HL-60/S4 treated with phorbol 12-myristate 13-acetate at 8.2 ng/mL for 4 days and 3 days (cell line): ENCODE results near the gene SDF4.
"Not testable (repeated sequence)": the region's sequence is repeated elsewhere in the genome, so short reads cannot be mapped to it uniquely, and the experiment has no call there.

Experiments used
- in situ Hi-C: fragments of 300-500 bp; cut with MboI; formaldehyde crosslinking; loops from 2 replicates; pipeline ENCODE4 v1.15.0; 2022; ENCODE audit warnings: low sequenced_read_pairs

Gene SDF4

DNA sequence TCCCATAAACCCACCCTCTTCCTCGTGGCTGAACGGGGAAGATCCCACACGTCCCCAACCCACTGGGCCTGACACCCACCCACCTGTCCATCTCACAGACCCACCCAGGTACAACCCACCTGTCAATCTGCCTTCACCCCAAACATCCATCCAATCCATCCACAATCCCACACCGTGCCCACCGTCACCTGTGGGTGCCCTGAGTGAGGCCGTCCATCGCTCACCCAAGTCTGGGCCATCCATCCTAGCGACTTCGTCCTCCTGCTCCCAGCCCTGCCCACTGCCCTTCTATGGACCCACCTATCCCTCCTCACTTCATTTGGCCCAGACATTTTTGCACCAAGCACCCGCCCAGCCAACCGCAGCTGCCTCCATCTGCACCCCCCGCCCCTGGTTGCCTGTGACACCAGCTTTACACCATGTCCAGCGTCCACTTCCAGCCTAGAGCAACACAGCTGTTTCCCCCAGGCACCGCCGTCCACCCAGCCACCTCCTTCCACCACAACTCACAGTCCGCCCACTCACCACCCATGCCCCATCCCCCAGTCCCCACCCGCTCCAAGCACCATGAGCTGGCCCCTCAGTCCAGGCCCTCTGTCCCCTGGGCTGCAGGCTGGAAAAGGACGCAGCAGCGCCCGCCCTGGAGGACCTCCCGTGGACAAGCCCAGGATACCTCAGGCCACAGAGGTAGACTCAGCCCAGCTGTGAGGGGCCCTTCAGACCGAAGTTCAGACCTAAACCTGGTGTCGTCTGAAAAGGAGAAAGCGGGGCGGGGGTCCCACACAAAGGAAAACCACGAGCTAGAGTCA, 50.5 kb downstream of the SDF4 start:
- in situ Hi-C loops = no loop called here

DNA sequence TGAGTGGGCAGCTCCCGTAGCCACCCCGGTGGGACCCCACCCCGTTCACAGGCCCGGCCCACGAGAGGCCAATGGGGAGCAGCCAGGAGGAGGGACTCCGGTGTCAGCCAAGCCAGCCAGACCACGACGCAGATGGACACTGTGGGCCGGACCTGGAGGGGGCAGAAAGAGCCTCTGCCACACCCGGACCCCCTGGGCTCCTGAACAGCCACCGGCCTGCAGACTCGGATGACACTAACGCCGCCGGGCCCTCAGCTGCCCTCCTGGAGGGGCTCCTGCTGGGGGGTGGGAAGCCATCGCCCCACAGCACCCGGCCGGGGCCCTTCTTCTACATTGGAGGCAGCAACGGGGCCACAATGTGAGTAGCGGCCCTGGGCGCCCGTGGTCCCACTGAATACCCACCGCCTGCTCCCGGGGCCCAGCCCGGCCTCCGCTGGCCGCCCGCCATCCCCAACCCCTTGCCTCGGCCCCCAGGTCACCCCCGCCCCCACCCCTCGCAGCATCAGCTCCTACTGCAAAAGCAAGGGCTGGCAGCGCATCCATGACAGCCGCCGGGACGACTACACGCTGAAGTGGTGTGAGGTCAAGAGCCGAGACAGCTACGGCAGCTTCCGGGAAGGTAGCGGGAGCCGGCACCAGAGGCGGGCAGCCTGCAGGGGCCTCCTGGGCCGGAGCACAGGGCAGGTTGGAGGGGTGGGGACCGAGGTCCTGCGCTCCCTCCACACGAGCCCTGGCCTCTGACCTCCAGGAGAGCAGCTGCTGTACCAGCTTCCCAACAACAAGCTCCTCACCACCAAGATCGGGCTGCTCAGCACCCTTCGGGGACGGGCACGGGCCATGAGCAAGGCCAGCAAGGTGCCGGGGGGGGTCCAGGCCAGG, 51.6 kb downstream of the SDF4 start:
- in situ Hi-C loops = no loop called here

DNA sequence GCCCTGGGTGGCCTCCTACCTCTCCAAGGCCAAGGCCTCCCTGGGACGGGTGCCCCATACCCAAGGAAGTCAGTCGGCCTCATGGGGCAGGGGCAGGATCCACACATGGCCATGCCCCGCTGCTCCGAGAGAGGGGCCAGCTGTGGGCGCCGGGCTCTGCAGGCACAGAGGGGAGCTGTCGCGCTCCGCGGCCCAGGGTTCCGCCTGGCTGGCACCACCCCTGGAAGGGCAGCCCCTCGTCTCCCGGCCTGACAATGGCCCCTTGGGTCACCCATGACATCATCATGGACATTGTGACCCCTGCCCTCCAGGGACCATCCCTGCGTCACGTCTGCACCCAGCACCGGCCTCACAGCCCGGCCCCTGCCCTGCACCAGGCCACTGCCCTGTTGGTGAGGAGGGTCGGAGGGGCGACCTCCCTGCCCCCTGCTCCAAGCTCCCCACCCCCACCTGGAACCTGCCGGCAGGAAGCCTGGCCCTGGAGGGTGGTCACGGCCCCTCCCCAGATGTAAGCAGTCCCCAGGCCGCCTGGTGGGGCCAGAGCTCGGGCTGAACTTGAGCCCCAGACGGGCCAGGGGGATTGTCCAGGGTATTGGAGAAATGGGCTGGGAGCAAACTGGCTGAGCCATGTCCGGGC, 52.3 kb downstream of the SDF4 start:
- in situ Hi-C loops = no loop called here

DNA sequence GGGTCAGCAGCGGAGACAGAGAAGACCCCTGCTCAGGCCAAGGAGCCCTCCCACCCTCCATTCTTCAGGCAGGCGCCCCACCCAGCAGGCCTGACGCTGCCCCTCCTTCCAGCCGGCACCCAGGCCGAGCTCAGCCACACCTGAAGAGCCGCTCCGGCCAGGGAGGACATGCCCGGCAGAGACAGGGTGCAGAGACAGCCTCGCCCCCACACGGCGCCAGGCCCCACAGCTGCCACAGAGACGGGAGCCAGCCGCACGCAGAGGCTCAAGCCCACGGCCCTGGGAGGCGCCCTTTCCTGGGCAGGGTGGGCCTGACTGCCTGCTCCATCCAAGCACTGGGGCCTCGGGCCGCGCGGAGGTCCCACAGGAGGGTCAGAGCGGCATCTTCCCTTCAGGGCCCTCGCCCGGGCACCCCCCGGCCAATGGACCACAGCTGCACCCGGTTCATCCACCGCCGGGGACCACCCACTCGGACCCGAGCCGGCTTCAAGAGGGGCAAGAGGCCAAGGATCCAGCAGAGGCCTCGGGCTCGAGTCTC, 52.9 kb downstream of the SDF4 start:
- in situ Hi-C loops = no loop called here

DNA sequence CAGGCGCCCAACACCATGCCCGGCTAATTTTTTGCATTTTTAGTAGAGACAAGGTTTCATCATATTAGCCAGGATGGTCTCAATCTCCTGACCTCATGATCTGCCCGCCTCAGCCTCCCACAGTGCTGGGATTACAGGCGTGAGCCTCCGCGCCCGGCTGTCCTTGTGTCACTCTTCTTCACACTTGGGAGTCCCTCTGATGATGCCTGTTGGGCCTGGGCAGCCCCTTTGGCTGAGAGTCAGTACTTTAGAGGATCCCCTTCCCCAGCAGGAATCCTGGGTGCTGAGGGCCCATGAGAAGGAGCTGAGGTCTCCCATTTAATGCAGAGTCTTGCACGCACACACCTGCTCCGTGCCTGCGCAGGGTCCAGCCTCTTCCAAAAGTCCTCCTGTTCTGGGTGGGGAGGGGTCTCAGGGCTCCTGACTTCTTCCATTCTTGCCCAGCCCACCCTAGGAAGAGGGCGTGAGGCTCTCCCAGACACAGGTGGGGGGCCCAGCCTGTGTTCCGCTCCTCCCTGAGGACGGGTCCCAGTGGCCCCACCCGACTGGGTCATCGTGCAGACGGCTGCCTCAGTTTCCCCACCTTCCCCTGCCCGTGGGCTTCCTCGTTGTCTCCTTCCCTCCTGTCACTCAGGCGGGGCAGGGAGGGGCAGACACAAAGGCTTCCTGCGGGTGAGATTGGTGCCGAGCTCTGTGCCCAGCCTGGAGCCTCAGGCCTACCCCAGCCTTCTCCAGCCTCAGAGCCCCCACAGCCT, 54.2 kb downstream of the SDF4 start:
- in situ Hi-C loops = no loop called here

DNA sequence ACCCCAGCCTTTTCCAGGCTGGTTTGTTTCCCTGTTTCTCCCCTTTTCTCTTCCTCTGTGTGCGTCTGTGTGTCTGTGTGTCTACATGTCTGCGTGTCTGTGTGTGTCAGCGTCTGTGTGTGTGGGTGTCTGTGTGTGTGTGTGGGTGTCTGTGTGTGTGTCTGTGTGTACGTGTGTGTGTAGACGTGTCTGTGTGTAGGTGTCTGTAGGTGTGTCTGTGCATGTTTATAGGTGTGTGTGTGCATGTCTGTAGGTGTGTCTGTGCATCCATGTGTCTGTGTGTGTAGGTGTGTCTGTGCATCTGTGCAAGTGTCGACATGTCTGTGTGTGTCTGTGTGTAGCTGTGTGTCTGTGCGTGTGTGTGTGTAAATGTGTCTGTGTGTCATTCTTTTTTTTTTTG, 54.9 kb downstream of the SDF4 start:
- in situ Hi-C loops = no loop called here

DNA sequence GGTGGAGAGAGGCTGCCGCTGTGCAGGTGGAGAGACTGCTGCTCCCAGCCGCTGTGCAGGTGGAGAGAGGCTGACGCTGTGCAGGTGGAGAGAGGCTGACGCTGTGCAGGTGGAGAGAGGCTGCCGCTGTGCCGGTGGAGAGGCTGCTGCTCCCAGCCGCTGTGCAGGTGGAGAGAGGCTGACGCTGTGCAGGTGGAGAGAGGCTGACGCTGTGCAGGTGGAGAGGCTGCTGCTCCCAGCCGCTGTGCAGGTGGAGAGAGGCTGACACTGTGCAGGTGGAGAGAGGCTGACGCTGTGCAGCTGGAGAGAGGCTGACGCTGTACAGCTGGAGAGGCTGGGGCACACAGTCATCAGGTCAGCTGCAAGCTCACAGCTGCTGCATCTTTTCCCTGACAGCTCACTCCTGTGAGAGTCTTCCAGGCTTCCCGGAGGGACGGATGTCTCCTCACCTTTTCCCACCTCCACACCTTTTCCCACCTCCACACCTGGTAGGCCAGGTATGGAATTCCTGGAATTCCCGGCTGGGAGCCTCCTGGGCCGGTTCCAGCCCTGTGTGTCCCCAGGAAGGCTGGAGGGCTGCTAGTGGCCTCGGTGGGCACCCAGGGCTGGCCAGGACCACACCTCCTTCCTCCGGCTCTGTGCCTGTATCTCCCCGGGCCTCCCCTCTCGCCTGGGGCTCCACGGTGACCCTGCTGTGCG, 55.6 kb downstream of the SDF4 start:
- in situ Hi-C loops = not testable (repeated sequence)

DNA sequence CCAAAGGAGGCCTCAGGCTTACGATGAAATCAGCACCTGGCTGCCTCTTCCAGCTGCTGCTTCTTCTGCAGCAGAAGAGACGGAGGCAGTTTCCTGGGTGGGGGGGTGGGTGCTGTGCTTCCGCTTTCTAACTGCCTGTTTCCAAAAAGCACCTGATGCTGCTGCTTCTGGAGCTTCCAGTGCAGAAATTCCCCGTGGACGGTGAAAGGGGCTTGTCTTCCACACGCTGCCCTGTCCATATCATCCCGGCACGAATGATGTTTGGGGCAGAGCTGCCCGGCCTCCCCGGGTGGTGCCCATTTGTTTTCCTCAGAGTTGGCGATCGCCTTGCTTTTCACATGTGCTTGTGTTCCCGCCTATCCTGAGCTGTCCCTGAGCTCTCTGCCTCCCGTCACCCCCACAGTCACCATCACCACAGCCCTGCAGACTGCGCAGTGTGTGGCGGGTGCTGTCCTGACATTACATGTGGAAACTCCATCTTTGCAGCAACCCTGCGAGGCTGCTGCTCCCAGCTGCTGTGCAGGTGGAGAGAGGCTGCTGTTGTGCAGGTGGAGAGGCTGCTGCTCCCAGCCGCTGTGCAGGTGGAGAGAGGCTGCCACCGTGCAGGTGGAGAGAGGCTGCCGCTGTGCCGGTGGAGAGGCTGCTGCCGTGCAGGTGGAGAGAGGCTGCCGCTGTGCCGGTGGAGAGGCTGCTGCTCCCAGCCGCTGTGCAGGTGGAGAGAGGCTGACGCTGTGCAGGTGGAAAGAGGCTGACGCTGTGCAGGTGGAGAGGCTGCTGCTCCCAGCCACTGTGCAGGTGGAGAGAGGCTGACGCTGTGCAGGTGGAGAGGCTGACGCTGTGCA, 56.4 kb downstream of the SDF4 start:
- in situ Hi-C loops = no loop called here

DNA sequence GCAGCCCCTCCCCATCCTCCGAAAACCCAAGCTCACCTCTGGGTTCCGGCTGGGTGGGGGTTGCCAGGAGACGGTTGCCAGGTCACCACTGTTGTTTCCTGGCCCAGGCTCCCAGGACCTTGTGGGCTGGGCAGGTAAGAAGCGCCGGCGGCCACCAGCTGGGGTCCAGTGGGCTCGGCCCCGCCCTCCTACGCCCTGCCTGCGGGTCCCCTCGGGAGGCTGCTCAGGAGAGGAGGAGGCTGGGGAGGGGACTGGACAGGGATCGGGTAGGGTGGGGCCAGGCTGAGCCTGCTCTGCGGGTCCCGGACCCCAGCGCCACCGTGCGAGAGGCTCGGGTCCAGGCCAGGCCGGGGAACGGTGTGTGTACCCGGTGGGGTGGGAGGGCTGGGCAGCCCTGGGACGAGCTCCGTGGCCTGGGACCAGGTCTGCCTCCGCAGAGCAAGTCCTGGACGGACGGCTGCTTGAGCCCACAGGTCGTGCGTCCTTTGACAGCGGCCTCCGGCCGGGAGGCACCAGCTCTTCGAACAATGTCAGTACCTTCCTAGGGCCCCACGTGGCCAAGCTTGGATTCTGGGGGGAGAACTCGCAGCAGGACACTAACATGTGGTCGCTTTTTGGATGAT, 57.9 kb downstream of the SDF4 start, which contains the start of gene TTLL10:
Gene TTLL10, plus strand, starts transcription at position 88 of the 623 bp plus-strand sequence. CDS start 5,336 bp downstream, outside the sequence.
- in situ Hi-C loops = no loop called here

DNA sequence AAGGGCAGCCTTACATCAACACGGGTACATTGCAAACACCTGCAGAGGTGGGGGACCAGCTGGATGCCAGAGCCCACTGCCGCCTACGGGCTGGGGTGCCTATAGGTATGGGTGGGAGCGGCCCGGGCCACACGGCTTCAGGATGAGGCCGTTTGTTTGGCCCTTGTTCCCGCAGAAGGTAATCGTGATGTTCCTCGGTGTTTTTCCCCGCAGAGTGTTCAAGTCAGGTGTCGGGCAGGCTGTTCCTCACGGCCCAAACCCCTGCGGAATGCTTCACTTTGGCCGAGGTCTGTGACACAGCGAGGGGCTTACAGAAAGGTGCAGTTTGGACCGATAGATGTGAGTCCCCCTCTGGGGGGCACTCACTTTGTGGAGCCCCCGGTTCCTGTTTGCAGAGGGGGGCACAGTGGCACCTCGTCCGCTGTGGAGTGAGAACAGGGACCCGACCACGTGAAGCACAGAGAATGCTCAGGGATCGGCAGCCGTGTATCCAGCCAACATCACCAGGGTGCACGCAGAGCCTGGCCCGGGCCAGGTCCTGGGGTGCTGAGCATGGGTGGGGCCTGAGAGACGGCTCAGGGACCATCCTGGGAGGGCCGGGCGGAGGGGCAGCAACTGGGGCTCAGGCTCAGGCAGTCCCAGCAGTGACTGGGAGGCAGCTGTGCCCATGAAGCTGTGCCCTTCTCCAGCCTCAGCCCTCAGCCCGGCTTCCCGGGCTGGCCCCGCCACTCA, 58.6 kb downstream of the SDF4 start:
- in situ Hi-C loops = no loop called here

DNA sequence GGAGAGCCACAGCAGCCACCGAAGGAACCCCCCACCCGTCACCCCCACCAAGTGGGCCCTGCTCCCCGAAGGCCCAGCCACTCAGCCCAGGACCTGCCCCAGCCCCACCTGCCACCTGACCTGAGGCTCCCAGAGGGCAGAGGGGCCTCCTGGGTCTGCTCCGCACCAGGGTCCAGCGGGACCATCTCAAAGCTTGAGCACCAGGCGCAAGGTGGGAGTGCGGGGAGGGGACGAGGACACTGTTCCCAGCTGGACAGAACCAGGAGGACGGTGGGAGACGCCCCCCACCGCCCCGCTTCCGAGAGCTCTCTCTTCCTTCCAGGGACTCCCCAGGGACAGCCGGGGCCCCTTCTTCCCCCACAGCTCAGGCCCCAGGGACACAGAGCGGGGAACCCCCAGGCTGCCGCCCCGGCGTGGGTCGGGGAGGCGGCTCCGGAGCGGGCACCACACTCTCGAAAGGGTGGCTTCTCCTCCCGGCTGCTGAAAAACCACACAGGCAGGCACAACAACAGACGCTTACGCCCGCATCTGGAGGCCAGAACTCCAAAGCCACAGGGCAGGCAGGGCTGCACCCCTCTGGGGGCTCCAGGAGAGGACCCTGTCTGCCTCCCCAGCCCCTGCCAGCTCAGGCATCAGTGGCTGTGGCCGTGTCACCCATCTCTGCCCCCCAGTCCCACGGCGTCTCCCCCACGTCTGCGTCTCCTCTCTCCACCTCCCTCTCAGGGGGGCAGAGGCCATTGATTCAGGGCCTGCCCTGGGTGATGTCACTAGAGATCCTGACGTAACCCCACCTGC, 60.1 kb downstream of the SDF4 start:
- in situ Hi-C loops = no loop called here

DNA sequence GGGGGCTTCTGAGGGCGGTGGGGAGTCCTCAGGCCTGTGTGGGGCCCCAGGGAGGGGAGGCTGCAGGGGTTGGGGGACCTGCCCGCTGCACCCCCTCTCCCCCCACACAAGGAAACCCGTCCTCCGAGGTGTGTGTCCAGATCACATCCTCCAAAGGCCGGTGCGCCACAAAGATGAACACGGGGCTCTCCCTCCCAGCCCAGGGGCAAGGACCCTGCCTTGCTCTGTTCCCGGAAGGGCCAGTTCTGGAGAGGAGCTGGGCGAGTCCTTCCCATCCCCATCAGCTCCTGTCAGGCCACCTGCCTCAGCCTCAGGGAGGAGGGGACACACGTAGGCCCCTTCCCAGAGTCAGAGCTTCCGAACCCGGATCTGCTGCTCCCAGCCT, 60.6 kb downstream of the SDF4 start:
- in situ Hi-C loops = no loop called here

DNA sequence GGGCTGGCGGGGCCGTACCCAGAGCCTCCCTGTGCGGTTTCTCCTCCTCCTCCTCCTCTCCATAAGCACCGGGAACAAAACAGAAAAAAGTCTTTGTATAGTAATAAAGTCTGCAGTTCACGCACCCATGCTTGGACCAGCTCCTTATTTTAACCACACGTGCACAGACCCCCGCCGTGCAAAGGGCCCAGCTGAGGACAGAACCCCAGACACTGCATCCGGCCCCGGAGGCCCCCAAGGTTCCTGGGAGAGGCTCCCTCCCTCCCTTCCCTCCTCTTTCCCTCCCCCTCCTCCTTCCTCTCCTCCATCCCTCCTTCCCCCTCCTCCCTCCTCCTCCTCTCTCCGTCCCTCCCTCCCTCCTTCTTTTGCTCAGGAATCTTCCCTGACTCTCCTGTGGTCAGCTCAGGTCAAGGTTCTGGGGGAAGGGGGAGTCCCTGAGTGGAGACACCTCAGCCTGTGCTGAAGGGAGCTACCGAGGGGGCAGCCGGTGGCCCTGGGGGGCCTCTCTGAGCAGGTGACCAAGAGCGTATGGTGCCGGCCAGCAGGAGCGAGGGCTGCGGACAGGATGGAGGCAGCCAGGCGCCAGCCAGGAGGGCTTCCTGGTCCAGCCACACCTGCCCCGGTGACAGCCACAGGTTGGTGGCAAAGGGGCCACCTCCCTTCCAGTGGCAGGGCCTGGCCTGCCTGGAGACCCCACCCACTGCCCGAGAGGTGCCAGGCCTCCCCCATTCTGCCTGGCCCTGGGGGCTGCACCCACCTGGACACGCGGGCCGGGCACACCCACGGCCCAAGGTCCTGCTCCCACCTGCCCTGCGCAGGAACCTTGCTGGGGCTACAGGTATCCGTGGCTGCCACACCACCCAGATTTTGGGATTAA, 61.3 kb downstream of the SDF4 start:
- in situ Hi-C loops = no loop called here

DNA sequence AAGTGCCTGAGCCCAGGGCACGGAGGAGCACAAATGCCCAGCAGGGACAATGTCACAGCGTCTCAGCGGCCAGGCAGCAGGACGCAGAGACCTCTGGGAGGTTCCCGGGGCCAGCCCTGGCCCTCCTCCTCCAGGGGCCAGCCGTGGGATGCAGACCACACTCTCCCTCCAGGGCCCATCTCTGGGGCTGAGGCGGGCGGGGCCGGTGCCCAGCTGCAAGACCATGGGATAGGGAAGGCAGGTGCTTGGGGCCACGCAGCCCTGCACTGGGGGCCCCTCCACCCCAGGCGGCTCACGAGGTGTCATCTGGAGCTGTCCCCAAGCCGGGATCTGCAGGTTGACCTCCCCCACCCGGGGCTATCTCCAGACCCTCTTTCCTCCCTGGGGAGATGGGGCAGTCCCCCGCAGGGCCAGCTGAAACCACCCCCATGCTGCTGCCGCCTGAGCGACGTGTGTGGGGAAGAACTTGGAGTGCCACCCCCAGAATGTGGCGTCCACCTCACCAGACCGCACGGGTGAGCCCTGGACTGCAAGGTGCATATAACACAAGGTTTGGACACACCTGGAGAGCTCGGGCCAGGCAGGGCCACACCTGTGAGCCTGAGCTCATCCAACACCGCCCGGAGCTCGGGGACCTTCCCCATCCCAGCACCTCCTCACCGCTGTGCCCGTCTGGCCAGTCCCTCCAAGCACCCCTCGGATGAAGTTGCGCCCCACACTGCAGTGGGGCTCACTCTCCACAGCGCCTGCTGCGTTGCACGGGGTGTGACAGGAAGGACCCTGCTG, 62.2 kb downstream of the SDF4 start:
- in situ Hi-C loops = no loop called here
